K562 (cell line): Measurements from ENCODE around the gene OR56A3. TPM values are rescaled to one million over a fixed set of nuclear protein-coding genes. Genes with fewer than 3 reads are reported as not detected.

ENCODE experiments used
- ATAC-seq: fragments of 200-7000 bp; cut with Tn5 transposase; 3 replicates; pipeline ENCODE4 v1.9.1; 2020; ENCODE audit warnings: moderate library complexity
- BruUV-seq: library from RNA; stranded (reverse); fragments of 400-500 nt; replicated peaks from 2 replicates; lab custom pipeline; 2021; lab: Mats Ljungman, UMichigan
- CTCF ChIA-PET: fragments of 300-600 bp; formaldehyde crosslinking; extraction: SDS; loops from one replicate; lab custom pipeline; 2021; ENCODE audit warnings: low intra/inter-chr PET ratio; lab: Yijun Ruan, JAX
- POLR2A ChIA-PET: fragments of 300-600, 350-650 bp; sonication (Branson Sonifier 250); formaldehyde crosslinking; extraction: SDS; loops from one replicate; lab custom pipeline; 2021; ENCODE audit warnings: antibody characterized with exemption, inconsistent platforms; lab: Yijun Ruan, JAX
- DNase-seq, 4 experiments: peaks; one replicate each; pipeline versions ENCODE4 v3.0.0 to v3.0.0-alpha.2; 2011 to 2018; ENCODE audit warnings: low spot score in 3 of 4, mixed read lengths in 3 of 4; ENCODE audit errors: extremely low read depth in 1 of 4
- FAIRE-seq: peaks from 2 replicates; lab custom pipeline; 2011; peaks lifted over from hg19 to GRCh38; lab: Jason Lieb, UNC
- H2AFZ ChIP-seq: 2 replicates; pipeline ENCODE4 v1.6.0; 2011; ENCODE audit warnings: low read depth, low read length, control low read depth, inconsistent platforms
- H3K27ac ChIP-seq: fragments of 200-600 bp; 3 replicates; pipeline ENCODE4 v1.8.0; 2011; ENCODE audit warnings: low read depth, mild to moderate bottlenecking, control low read depth, inconsistent platforms, low read length, moderate library complexity, mixed read lengths; ENCODE audit errors: extremely low read depth
- H3K27me3 ChIP-seq, 2 experiments: fragments of 300-600 bp in 1 of 2; 2 replicates in 1 of 2; 3 replicates in 1 of 2; pipeline versions ENCODE4 v1.6.0 to v1.8.0; 2011; ENCODE audit warnings: inconsistent platforms in 2 of 2, low read length in 2 of 2, mild to moderate bottlenecking in 1 of 2, mixed read lengths in 1 of 2, moderate library complexity in 1 of 2; ENCODE audit not compliant: control insufficient read depth in 2 of 2, insufficient read depth in 2 of 2
- H3K36me3 ChIP-seq: fragments of 300-600 bp; 3 replicates; pipeline ENCODE4 v1.8.0; 2011; ENCODE audit warnings: mild to moderate bottlenecking, low read length, inconsistent platforms; ENCODE audit not compliant: control insufficient read depth, insufficient read depth
- H3K4me1 ChIP-seq, 2 experiments: fragments of 200-600 bp in 1 of 2; replicated peaks in 1 of 2; 2 replicates in 1 of 2; 3 replicates in 1 of 2; pipeline versions ENCODE4 v1.5.1 to v1.8.0; 2011; ENCODE audit warnings: inconsistent platforms in 2 of 2, low read length in 2 of 2, mild to moderate bottlenecking in 1 of 2, mixed read lengths in 1 of 2, moderate library complexity in 1 of 2; ENCODE audit not compliant: control insufficient read depth in 2 of 2, insufficient read depth in 2 of 2
- H3K4me2 ChIP-seq: 2 replicates; pipeline ENCODE4 v1.6.1; 2011; ENCODE audit warnings: low read length, control low read depth, inconsistent platforms, mixed read lengths; ENCODE audit not compliant: insufficient read depth
- H3K4me3 ChIP-seq: fragments of 200-600 bp; sonication (generic), shearing (Covaris generic); 2 replicates; pipeline ENCODE4 v1.5.1; 2016; ENCODE audit warnings: control low read depth, inconsistent platforms
- H3K79me2 ChIP-seq: fragments of 200-600 bp; 3 replicates; pipeline ENCODE4 v1.8.0; 2011; ENCODE audit warnings: low read length, inconsistent platforms; ENCODE audit not compliant: control insufficient read depth, insufficient read depth
- H3K9ac ChIP-seq, 2 experiments: 2 replicates each; pipeline versions ENCODE4 v1.6.0 to v1.6.1; 2011; ENCODE audit warnings: low read depth in 2 of 2, low read length in 2 of 2, control low read depth in 1 of 2, inconsistent platforms in 1 of 2, mild to moderate bottlenecking in 1 of 2, mixed read lengths in 1 of 2; ENCODE audit not compliant: insufficient read depth in 1 of 2
- H3K9me1 ChIP-seq: one replicate; pipeline ENCODE4 v1.6.0; 2011; ENCODE audit warnings: inconsistent platforms, mild to moderate bottlenecking, low read length, moderate library complexity; ENCODE audit not compliant: control insufficient read depth, insufficient read depth
- H3K9me3 ChIP-seq: replicated peaks from 2 replicates; pipeline ENCODE4 v1.5.1; 2011; ENCODE audit warnings: low read depth, low read length, inconsistent platforms; ENCODE audit not compliant: control insufficient read depth, insufficient read depth
- H4K20me1 ChIP-seq: replicated peaks from 2 replicates; pipeline ENCODE4 v1.6.1; 2011; ENCODE audit warnings: low read length, inconsistent platforms, mixed read lengths; ENCODE audit not compliant: control insufficient read depth, insufficient read depth
- BHLHE40 ChIP-seq: IDR thresholded peaks from 2 replicates; pipeline ENCODE4 v1.6.1; 2011; ENCODE audit warnings: low read length, improper control_type of control experiment
- E2F3 ChIP-seq: fragments of 250-450 bp; sonication (Bioruptor Pico); IDR thresholded peaks from 2 replicates; pipeline ENCODE4 v1.4.0; 2020; ENCODE audit warnings: mild to moderate bottlenecking
- ETS2 ChIP-seq: IDR thresholded peaks from 2 replicates; pipeline ENCODE4 v1.6.1; 2016; ENCODE audit warnings: borderline replicate concordance, missing genetic modification characterization, mild to moderate bottlenecking, moderate library complexity, missing compliant biosample characterization; ENCODE audit not compliant: poor library complexity, severe bottlenecking
- ETV5 ChIP-seq: sonication (generic); formaldehyde crosslinking; IDR thresholded peaks from 2 replicates; pipeline ENCODE4 v1.4.0; 2020; ENCODE audit warnings: low read depth, mild to moderate bottlenecking, missing genetic modification reagents
- KDM1A ChIP-seq, 2 experiments: fragments of 450-650 bp; IDR thresholded peaks; 2 replicates each; pipeline ENCODE4 v1.6.1; 2016; ENCODE audit warnings: mild to moderate bottlenecking in 2 of 2
- L3MBTL2 ChIP-seq: fragments of 450-650 bp; IDR thresholded peaks from 2 replicates; pipeline ENCODE4 v1.6.1; 2016; ENCODE audit warnings: mild to moderate bottlenecking, moderate library complexity
- RFX7 ChIP-seq: fragments of 250-450 bp; sonication (Bioruptor Pico); IDR thresholded peaks from 2 replicates; pipeline ENCODE4 v1.5.1; 2021; ENCODE audit warnings: mild to moderate bottlenecking
- SP2 ChIP-seq: IDR thresholded peaks from 2 replicates; pipeline ENCODE4 v1.6.1; 2011; ENCODE audit warnings: mild to moderate bottlenecking, low read depth, low read length, moderate library complexity; ENCODE audit not compliant: poor library complexity, severe bottlenecking; ENCODE audit errors: extremely low read depth
- TEAD2 ChIP-seq: fragments of 450-650 bp; IDR thresholded peaks from 2 replicates; pipeline ENCODE4 v1.6.1; 2016; ENCODE audit warnings: missing genetic modification characterization, control low read depth, missing compliant biosample characterization
- WHSC1 ChIP-seq: IDR thresholded peaks from one replicate; pipeline ENCODE4 v1.6.1; 2012; ENCODE audit warnings: low read length, control low read depth, inconsistent platforms
- WGBS: fragments of 100-300 bp; shearing (Covaris generic); methylation state at CpG from one replicate; pipeline ENCODE4 v1.1.6; 2016; ENCODE audit warnings: low coverage, mixed read lengths; ENCODE audit not compliant: insufficient coverage; ENCODE audit errors: missing lambda C conversion rate; 5-methylcytosine and 5-hydroxymethylcytosine counted together
- in situ Hi-C: fragments of 300-500 bp; cut with MboI; formaldehyde crosslinking; loops from 4 replicates; pipeline ENCODE4 v1.15.0; 2018; ENCODE audit warnings: inconsistent platforms, mixed read lengths
- intact Hi-C: fragments of 100-400 bp; cut with micrococcal nuclease; formaldehyde crosslinking; loops from 2 replicates; pipeline ENCODE4 v1.14.2; 2022
- polyA plus RNA-seq, 8 experiments: library from polyadenylated mRNA; depleted of rRNA in 4 of 8; stranded (reverse) in 5 of 8; unstranded in 3 of 8; fragments of >200 nt; fragmentation: Nextera tagmentation in 2 of 8; fragmentation: Illumina TruSeq in 1 of 8; extraction: Ambion mirVana in 2 of 8; extraction: Trizol in 1 of 8; gene quantifications; 2 replicates each; pipeline versions ENCODE4 v1.2.1 to v1.2.3, GENCODE V29; 2011 to 2014; ENCODE audit warnings: inconsistent platforms in 1 of 8, missing spikeins in 1 of 8
- total RNA-seq, 7 experiments: library from RNA; depleted of rRNA in 6 of 7; stranded (reverse); fragments of >200 nt in 6 of 7; fragmentation: Illumina TruSeq in 2 of 7; extraction: Trizol in 2 of 7; gene quantifications; 2 replicates each; pipeline versions ENCODE4 v1.2.1 to v1.2.3, GENCODE V29; 2011 to 2021; ENCODE audit warnings: low replicate concordance in 1 of 7
- TF ChIP-seq, protein P1 (sequence below): fragments of 450-650 bp; conservative IDR thresholded peaks from 2 replicates; pipeline ENCODE4 v1.6.1; 2016; ENCODE audit warnings: missing genetic modification characterization, low read depth, mild to moderate bottlenecking, control low read depth, missing compliant biosample characterization
- TF ChIP-seq, protein P2 (sequence below): sonication (generic); formaldehyde crosslinking; IDR thresholded peaks from 2 replicates; pipeline ENCODE4 v1.8.1; 2022; ENCODE audit warnings: missing genetic modification reagents

OR56A3 gene
- total and polyA plus RNA-seq, 9 of the 15 experiments (the other 6 are each of a cell fraction or from before 2014, with no cell fraction given), result not detected

DNA sequence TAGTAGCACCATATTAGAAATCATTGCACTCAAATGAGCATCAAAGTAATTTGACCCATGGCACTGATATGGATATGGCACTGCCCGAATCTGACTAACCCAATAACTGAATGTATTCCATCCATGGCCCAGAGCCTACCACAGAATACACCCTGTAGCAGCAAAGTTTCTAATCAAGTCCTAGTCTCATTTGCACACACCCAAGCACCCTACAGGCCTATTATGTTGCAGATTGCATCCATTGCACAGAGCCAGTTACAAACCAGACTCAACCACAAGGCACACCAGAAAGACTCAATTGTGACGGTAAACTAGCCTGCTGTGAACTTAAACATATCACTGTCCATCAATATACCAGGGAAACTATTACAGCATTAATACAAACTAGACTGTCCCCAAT lies 42.5 kb upstream of the OR56A3 start:
- 0% methylated on average over 2 of the region's 2 CpGs for WGBS
- Histone ChIP-seq H3K4me2 (no peak overlapping the region), H3K4me1 (no peaks in the 10 kb centered on the region), H3K9me1 (no peaks in the 10 kb centered on the region), H3K79me2 (no peaks in the 10 kb centered on the region), H3K9ac (no peak overlapping the region), H3K27ac (no peak overlapping the region), H4K20me1 (no peaks in the 10 kb centered on the region), H2AFZ (no peak overlapping the region), H3K9me3 (no peaks in the 10 kb centered on the region), H3K27me3 (peaks cover 2 to 4% of the 10 kb centered on the region in 2 experiments; a peak in 3 of 5 replicates), H3K36me3 (no peaks in the 10 kb centered on the region), H3K4me3 (no peak overlapping the region)
- TF ChIP-seq TEAD2 (tag) (no peak), L3MBTL2 (no peak), SP2 (no peak), BHLHE40 (no peak), RFX7 (CRISPR knock-in tag) (no peak), ETV5 (CRISPR knock-in tag) (no peak)
- CTCF ChIA-PET, result no interaction called here
- intact Hi-C loops, result loop anchor here (10.0 kb wide), 1 partner anchor 405 kb away; no protein-coding TSS in a partner anchor
- no TSS peak for BruUV-seq
- ATAC-seq (no peak), DNase-seq (no peak), FAIRE-seq (no peak)
- in situ Hi-C loops, result no loop called here
- POLR2A ChIA-PET, result no interaction called here

DNA sequence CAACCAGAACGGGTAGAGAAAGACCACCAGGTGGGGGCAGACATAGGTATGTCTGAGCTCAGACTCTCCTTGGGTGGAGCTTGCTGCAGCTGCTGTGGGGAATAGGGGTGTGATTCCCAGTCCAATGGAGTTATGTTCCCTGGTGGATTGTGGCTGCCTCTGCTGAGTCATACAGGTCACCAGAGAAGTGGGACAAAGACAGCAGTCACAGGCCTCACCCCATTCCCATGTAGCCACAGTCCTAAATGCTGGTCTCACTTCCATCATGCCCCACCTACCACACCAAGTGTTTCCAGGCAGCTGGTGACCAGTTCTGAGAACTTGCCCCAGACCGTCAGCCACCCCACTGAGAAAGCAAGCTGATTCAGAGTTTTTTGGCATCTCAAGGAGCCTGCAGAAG lies 31.5 kb upstream of the OR56A3 start:
- Histone ChIP-seq H3K79me2 (no peaks in the 10 kb centered on the region), H3K27ac (no peak overlapping the region), H3K9ac (no peak overlapping the region), H2AFZ (no peak overlapping the region), H3K9me3 (no peaks in the 10 kb centered on the region), H3K4me2 (no peak overlapping the region), H3K9me1 (no peaks in the 10 kb centered on the region), H4K20me1 (no peaks in the 10 kb centered on the region), H3K27me3 (no peaks in the 10 kb centered on the region), H3K36me3 (no peaks in the 10 kb centered on the region), H3K4me1 (no peaks in the 10 kb centered on the region), H3K4me3 (no peak overlapping the region)
- no peak for DNase-seq
- ChIA-PET CTCF (interaction anchor here (0.6 kb wide), 1 partner anchor 1126 kb away, joined by 4 read pairs; no protein-coding TSS in a partner anchor), POLR2A (interaction anchor here (0.6 kb wide), 1 partner anchor 220 kb away, joined by 3 read pairs; no protein-coding TSS in a partner anchor)
- intact Hi-C loops, result no loop called here
- in situ Hi-C loops, result no loop called here
- ATAC-seq, result no peak
- no TSS peak for BruUV-seq
- WGBS, result 0% methylated on average over 2 of the region's 2 CpGs
- FAIRE-seq, result no peak
- no peak for TF ChIP-seq WHSC1
- TF ChIP-seq, protein P1, sequence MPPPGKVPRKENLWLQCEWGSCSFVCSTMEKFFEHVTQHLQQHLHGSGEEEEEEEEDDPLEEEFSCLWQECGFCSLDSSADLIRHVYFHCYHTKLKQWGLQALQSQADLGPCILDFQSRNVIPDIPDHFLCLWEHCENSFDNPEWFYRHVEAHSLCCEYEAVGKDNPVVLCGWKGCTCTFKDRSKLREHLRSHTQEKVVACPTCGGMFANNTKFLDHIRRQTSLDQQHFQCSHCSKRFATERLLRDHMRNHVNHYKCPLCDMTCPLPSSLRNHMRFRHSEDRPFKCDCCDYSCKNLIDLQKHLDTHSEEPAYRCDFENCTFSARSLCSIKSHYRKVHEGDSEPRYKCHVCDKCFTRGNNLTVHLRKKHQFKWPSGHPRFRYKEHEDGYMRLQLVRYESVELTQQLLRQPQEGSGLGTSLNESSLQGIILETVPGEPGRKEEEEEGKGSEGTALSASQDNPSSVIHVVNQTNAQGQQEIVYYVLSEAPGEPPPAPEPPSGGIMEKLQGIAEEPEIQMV, result no peak
- no peak for TF ChIP-seq ETS2 (tag)
- TF ChIP-seq, protein P2, sequence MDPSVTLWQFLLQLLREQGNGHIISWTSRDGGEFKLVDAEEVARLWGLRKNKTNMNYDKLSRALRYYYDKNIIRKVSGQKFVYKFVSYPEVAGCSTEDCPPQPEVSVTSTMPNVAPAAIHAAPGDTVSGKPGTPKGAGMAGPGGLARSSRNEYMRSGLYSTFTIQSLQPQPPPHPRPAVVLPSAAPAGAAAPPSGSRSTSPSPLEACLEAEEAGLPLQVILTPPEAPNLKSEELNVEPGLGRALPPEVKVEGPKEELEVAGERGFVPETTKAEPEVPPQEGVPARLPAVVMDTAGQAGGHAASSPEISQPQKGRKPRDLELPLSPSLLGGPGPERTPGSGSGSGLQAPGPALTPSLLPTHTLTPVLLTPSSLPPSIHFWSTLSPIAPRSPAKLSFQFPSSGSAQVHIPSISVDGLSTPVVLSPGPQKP (CRISPR knock-in tag), result no peak
- TF ChIP-seq KDM1A (IDR thresholded peaks at IDR 0.05), result no peak
- no peak for TF ChIP-seq E2F3 (CRISPR knock-in tag)
